ENCODE results near the gene SPTB. TPM values are rescaled to one million over a fixed set of nuclear protein-coding genes. Genes with fewer than 3 reads are reported as not detected.

The SPTB gene
- polyA plus RNA-seq, 3 donors from 2014 or later, result 0.29 TPM; not detected in 2

DNA sequence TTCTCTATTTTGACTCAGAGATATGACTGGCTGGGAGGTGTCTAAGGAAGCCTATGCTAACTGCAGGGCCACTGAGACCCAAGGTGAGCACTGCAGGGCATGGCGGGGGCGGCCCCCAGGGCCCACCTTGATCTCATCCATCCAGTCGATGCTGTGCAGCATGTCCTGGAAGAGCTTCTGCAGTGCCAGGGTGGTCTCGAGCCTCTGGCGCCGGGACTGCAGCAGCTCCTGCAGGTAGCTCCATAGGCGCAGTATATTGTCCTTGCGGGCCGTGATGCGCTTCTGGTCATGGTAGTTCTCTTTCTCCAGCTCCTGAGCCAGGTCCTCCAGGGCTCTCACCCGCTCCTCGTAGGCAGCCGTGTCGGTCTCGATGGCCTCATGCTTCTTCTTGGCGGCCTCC lies 84.5 kb downstream of the SPTB start:
- Mint-ChIP-seq H3K9me3 (no peaks in the 10 kb centered on the region), H3K36me3 (no peaks in the 10 kb centered on the region), H3K27ac (no peak overlapping the region), H3K4me1 (no peaks in the 10 kb centered on the region), H3K4me3 (no peak overlapping the region), H3K27me3 (ENCODE audit: low read depth in 3 of 3) (peaks cover 0 to 2% (median 2%) of the 10 kb centered on the region in 3 donors)
- no peak for DNase-seq

DNA sequence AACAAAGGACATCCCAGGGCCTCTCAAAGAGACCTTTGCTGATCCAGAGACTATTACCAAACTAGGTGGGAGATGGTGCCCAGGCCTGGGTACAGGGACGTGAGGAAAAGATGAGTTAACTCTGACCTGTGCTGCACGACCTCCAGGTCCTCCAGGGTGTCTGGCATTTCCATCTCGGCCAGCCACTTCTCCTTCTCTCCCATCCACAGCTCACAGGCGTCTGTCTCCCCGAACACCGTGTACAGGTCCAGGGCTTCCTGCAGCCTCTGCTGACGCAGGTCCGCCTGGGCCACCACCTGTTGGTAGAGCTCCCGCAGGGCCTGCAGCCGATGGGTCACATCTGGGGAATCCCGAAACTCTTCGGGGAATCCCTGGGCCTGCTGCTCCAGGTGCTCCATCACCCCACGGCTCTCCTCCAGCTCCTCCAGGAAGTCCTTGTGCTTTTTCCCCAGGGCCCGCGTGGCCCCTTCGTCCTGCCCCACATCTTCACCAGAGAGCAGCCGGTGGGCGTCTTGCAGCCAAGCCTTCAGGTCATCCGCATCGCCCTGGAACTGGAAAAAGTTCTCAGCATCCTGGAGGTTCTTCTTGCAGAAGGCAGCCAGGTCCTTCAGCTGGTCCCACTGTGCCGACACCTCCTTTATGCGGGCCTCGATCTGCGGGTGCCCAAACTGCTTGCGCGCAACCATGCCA lies 86.7 kb downstream of the SPTB start:
- no peak for DNase-seq
- Mint-ChIP-seq H3K4me1 (no peaks in the 10 kb centered on the region), H3K36me3 (no peaks in the 10 kb centered on the region), H3K4me3 (no peak overlapping the region), H3K27me3 (ENCODE audit: low read depth in 3 of 3) (peaks cover 0 to 4% (median 2%) of the 10 kb centered on the region in 3 donors), H3K27ac (no peak overlapping the region), H3K9me3 (no peaks in the 10 kb centered on the region)

DNA sequence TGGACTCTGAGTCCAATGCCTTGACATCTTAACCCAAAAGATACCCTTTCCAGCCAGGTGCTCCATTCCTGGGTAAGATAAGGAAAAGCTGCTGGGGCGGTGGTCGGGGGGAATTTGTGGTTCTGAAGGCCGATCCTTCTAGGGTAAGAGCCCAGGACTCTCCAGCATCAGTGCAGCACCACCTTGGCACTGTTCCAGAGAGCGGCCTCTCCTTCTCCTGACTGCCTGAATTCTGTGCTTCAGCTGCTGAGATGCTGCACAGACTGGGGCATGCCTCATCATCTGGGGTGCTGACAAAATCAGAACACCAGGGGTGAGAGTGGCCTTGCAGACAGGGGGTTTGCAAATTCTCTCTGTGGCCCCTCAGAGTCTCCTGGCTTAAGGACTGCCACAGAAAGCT lies 87.5 kb downstream of the SPTB start:
- Mint-ChIP-seq H3K27ac (no peak overlapping the region), H3K27me3 (ENCODE audit: low read depth in 3 of 3) (peaks cover under 1 to 3% (median 2%) of the 10 kb centered on the region in 3 donors), H3K9me3 (no peaks in the 10 kb centered on the region)

DNA sequence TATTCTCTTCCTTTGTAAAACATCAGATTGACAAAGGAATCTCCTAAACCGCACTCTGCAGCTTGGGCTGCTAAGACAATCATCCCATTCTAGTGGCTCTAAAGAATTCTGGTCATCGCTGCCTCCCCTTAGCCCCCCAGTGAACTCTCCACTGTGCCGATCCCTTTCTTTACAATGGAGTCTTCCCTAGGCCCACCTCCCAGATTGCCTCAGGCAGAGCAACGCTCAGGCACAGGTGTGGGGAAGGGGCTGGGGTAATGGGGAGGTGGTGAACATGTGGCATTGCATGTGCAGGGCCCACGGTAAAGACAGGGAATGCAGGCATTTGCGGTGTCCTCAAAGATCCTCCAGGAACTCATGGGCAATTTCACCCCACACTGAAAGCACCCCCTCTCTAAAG lies 89.2 kb downstream of the SPTB start:
- Mint-ChIP-seq H3K9me3 (no peaks in the 10 kb centered on the region), H3K27ac (no peak overlapping the region), H3K36me3 (no peaks in the 10 kb centered on the region), H3K4me3 (no peak overlapping the region), H3K27me3 (ENCODE audit: low read depth in 3 of 3) (peaks cover 2 to 3% (median 2%) of the 10 kb centered on the region in 3 donors), H3K4me1 (no peaks in the 10 kb centered on the region)
- no peak for DNase-seq

More for the DNA sequence above, 87.5 kb downstream of the SPTB start:
- DNase-seq, result no peak
- H3K4me1 Mint-ChIP-seq, result no peaks in the 10 kb centered on the region
- no peak overlapping the region for H3K4me3 Mint-ChIP-seq
- H3K36me3 Mint-ChIP-seq, result no peaks in the 10 kb centered on the region

DNA sequence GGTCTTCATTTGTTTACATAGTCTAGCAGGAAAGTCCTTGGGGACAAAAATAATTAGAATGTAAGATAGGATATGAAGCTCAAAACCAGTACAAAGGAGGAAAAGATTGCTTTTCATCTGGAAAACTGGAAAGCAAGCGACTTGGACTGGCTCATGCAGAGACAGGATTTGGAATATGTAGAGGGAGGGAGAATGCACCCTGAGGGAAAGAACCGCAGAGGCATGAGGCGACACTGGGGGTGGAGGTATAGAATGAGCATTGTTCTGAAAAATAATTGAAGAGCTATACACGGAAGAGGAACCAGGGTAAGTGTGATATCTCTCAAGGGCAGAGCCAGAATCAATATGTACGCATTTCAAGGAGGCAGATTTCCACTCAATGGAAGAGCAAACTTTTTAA lies 90.0 kb downstream of the SPTB start:
- H3K9me3 Mint-ChIP-seq, result no peaks in the 10 kb centered on the region
- DNase-seq, result no peak
- peak overlapping the region in 1 of 6 donors; percentile 20 for H3K27ac Mint-ChIP-seq
- no peaks in the 10 kb centered on the region for H3K4me1 Mint-ChIP-seq
- no peaks in the 10 kb centered on the region for H3K36me3 Mint-ChIP-seq
- peaks cover 2 to 3% (median 2%) of the 10 kb centered on the region in 3 donors for H3K27me3 Mint-ChIP-seq (ENCODE audit: low read depth in 3 of 3)
- no peak overlapping the region for H3K4me3 Mint-ChIP-seq

DNA sequence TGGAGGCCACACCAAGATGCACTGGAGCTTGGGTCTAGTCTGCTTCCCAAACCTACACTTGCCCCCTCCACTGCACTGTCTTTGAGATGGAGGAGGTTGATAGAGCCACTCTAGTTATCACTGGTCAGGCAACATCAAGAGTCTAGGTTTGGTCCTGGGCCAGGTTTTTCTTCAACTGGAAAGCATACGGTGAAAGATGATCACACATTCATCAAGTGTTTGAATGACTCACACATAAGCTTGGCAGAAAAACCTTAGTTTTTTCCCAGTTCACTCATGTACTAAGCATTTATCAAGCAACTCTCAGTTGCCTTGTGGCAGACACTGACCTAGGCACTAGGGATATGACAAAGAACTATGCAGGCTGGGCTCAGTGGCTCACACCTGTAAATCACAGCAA lies 91.0 kb downstream of the SPTB start:
- no peaks in the 10 kb centered on the region for H3K36me3 Mint-ChIP-seq
- H3K27ac Mint-ChIP-seq, result no peak overlapping the region
- H3K27me3 Mint-ChIP-seq (ENCODE audit: low read depth in 3 of 3), result peaks cover 2% of the 10 kb centered on the region in 3 donors
- no peak for DNase-seq
- no peaks in the 10 kb centered on the region for H3K9me3 Mint-ChIP-seq
- H3K4me1 Mint-ChIP-seq, result no peaks in the 10 kb centered on the region
- no peak overlapping the region for H3K4me3 Mint-ChIP-seq

DNA sequence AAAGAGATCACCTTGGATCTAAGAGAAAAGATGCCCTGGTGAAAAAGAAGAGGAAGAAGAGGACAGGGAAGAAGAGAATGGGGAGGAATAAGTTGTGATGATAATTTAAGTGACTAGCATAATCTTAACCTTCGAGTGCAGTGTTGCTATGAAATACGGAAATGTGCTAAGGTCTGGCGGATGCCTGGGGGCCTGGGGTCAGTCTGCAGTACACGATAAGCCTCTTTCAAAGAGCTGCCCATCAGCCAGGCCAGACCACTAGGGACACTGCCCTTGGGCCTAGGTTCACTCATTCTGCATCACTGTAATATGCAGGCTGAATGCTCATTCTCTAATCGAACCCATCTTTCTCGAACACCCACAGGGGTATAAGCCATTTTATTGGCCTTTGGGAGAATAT lies 92.1 kb downstream of the SPTB start:
- DNase-seq, result no peak
- no peaks in the 10 kb centered on the region for H3K36me3 Mint-ChIP-seq
- peaks cover 2% of the 10 kb centered on the region in 3 donors for H3K27me3 Mint-ChIP-seq (ENCODE audit: low read depth in 3 of 3)
- H3K27ac Mint-ChIP-seq, result no peak overlapping the region
- H3K4me1 Mint-ChIP-seq, result no peaks in the 10 kb centered on the region
- no peak overlapping the region for H3K4me3 Mint-ChIP-seq
- no peaks in the 10 kb centered on the region for H3K9me3 Mint-ChIP-seq

DNA sequence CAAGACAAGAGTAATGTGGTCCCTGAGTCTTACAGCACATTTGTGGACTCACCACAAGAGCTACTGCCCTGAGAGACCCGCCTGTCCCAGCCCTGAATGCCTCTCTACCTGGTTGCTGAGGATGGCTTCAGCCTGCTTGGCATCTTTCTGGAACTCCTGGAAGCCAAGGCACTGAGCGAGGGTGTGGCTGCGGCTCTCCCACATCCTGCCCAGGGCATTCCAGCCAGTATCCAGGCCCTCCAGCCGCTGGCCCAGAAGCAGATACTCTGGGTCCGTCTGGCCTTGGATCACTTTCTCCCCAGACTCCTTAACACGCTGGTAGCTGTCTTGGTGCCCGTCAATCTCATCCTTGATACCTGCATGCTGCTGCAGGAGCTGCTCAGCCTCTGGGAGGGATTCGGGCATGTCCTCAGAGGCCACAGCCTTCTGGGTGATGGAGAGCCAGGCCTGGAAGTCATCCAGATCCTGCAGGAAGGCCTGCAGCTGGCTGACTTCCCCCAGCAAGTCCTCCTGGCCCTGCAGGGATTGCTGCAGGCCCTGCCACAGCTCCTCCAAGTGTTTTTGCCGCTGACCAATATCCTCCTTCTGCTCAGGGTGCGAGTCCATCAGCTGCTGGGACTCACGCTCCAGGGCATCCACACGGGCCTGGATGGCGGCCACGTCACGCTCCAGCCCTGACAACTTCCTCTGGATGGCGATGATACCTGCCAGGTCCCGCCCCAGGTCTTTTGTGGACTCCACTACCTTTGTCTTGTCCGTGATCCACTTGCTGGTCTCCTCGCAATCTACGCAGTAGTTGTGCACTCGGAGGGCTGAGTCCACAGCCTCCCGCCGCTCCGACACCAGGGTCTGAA lies 93.2 kb downstream of the SPTB start:
- Mint-ChIP-seq H3K4me3 (no peak overlapping the region), H3K36me3 (no peaks in the 10 kb centered on the region), H3K4me1 (no peaks in the 10 kb centered on the region), H3K27ac (no peak overlapping the region), H3K27me3 (ENCODE audit: low read depth in 3 of 3) (peaks cover 2% of the 10 kb centered on the region in 3 donors), H3K9me3 (no peaks in the 10 kb centered on the region)
- DNase-seq, result no peak

DNA sequence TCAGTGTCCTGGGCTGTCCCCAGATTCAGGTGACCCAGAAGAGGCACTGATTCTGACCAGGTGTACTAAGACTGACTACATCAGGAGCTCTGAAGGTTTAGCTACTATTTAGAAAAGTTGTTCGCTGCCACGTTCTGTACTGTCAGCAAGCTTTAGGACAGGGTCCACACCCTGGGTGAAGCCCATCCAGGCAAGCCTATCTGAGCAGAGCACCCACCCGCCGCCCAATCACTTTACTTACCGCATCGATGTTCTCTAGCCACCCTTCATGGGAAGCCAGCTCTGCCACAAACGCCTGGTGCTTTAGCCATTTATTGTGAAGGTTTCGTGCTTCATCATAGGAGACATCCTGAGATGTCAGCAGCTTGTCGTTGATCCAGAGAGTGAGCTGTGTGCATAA lies 95.7 kb downstream of the SPTB start:
- no peaks in the 10 kb centered on the region for H3K9me3 Mint-ChIP-seq
- H3K36me3 Mint-ChIP-seq, result no peaks in the 10 kb centered on the region
- DNase-seq, result no peak
- no peaks in the 10 kb centered on the region for H3K4me1 Mint-ChIP-seq
- peaks cover 2% of the 10 kb centered on the region in 3 donors for H3K27me3 Mint-ChIP-seq (ENCODE audit: low read depth in 3 of 3)
- no peak overlapping the region for H3K27ac Mint-ChIP-seq
- H3K4me3 Mint-ChIP-seq, result no peak overlapping the region

DNA sequence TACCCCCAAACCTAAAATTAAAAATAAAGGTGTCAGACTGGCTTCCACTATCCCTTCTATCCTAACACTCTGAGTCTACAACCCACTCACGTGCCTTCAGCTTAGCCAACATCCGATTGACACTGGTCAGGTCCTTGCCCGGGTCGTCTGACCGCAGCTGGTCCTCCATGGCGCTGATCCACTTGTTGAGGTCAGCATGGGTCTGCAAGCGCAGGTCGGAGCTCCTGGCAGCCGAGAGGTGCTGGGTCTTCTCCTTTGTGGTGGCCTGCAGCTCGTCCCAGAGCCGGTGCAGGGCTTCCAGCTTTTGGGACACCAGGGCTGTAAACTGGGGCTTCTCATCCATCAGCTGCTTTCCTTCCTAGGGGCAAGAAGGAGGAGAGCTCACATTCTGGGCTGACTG lies 97.5 kb downstream of the SPTB start:
- Mint-ChIP-seq H3K27ac (no peak overlapping the region), H3K27me3 (ENCODE audit: low read depth in 3 of 3) (peaks cover 0 to 2% (median 0%) of the 10 kb centered on the region in 3 donors), H3K9me3 (no peaks in the 10 kb centered on the region), H3K4me3 (no peak overlapping the region), H3K36me3 (no peaks in the 10 kb centered on the region), H3K4me1 (no peaks in the 10 kb centered on the region)
- no peak for DNase-seq

DNA sequence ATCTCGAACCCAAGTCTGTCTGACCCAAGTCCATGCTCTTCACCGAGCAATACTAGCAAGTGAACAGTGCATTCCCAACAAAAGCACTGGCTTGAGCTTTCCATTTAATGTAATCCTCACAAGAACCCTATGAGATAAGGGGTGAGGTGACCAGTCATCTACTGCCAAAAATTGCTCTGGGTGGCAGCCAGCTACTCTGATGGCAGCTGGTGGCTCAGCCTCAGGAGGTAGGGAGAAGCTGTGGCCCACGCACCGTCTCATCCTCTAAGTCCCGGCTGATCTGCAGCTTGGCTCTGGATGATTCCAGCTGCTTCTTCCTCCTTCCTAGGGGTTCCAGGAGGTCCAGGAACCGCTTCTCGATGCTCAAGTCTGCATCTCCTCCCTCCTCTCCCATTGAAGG lies 100.2 kb downstream of the SPTB start:
- H3K36me3 Mint-ChIP-seq, result no peaks in the 10 kb centered on the region
- no peaks in the 10 kb centered on the region for H3K4me1 Mint-ChIP-seq
- no peak overlapping the region for H3K4me3 Mint-ChIP-seq
- no peaks in the 10 kb centered on the region for H3K9me3 Mint-ChIP-seq
- H3K27me3 Mint-ChIP-seq (ENCODE audit: low read depth in 3 of 3), result peaks cover 0 to 1% (median 0%) of the 10 kb centered on the region in 3 donors
- no peak for DNase-seq
- H3K27ac Mint-ChIP-seq, result no peak overlapping the region

DNA sequence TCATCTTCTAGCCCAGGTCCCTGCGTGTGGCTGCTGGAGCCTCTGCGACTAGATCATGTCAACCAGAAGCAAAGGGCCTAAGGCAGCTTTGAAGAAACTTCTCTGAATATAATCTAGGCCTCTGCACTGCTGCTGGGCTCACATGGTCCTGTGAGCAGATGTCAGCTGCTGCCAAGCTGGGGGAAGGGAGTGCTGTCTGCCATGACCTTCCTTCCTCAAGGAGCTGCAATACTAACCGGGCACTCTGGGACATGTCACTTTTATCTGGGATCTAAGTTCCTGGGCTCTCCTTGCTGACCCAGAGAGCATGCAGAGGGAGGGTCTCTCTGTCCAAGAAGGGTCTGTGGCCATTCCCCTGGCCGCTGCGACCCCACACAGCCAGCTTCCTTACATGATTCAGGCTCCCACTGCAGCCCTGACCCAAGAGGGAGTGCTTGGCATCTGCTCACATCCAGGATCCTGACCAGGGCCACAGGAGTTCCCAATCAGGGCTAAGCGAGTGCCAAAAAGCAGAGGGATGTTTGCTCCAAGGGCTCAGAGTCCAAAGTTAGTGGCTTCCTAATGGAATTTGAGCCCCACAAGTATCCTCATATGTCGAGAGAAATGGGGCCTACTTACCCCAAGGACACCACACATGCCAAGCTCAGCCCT lies 101.5 kb downstream of the SPTB start:
- DNase-seq, result no peak
- Mint-ChIP-seq H3K27me3 (ENCODE audit: low read depth in 3 of 3) (peaks cover 0 to 2% (median 0%) of the 10 kb centered on the region in 3 donors), H3K36me3 (no peaks in the 10 kb centered on the region), H3K27ac (no peak overlapping the region), H3K4me3 (no peak overlapping the region), H3K4me1 (no peaks in the 10 kb centered on the region), H3K9me3 (no peaks in the 10 kb centered on the region)

DNA sequence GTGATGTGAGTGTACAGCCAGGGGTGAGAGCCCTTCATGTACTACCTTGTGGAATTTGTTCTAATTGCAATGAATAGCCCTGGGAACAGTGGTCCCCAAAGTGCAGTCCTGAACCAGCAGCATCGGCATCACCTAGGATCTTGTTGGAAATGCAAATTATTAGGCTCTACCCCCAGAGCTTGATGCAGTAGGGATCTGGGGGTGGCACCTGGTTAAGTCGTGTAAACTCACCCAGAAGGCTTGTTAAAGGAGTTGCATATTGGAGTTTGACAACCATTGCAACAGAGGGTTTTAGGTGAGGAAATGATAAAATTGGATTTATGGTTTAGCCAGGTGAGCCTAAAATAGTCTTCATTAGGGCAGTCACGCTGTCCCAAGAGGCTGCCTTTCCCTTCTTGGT lies 102.2 kb downstream of the SPTB start:
- H3K36me3 Mint-ChIP-seq, result no peaks in the 10 kb centered on the region
- no peaks in the 10 kb centered on the region for H3K4me1 Mint-ChIP-seq
- no peaks in the 10 kb centered on the region for H3K9me3 Mint-ChIP-seq
- no peak for DNase-seq
- peaks cover 0 to 3% (median 0%) of the 10 kb centered on the region in 3 donors for H3K27me3 Mint-ChIP-seq (ENCODE audit: low read depth in 3 of 3)
- H3K4me3 Mint-ChIP-seq, result no peak overlapping the region
- no peak overlapping the region for H3K27ac Mint-ChIP-seq

DNA sequence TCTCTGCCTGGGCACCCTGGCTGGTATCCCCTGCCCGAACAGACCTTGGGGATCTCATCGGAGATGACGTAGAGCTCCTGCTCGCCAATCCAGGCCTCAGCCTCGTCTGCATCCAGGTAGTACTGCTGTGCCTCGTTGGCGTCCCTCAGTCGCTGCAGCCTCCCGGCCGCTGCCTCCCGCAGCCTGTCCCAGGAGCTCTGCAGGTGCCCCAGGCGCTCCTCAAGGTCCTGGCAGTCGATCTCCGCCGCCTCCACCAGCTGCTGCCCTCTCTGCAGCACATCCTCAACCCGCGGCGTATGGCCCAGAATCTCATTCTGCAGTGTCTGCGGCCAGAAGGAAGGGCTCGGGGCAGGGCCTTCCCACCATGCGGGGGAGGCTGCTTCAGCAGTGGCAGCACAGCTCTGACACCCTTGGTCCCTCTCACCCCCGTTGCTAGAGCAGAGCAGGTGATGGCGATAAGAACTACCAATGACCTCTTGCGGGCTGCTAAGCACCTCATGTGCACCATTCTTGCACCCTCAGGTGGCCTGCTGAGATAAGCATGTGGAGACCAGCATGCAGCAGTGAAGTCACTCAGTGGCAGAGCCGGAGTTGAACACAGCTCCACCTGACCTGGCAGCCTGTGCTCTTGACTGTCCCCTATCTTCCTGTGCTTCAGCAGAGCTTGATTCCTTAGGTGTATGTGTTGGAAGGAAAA lies 104.5 kb downstream of the SPTB start:
- no peak overlapping the region for H3K4me3 Mint-ChIP-seq
- no peaks in the 10 kb centered on the region for H3K9me3 Mint-ChIP-seq
- H3K4me1 Mint-ChIP-seq, result no peaks in the 10 kb centered on the region
- no peak overlapping the region for H3K27ac Mint-ChIP-seq
- no peaks in the 10 kb centered on the region for H3K36me3 Mint-ChIP-seq
- H3K27me3 Mint-ChIP-seq (ENCODE audit: low read depth in 3 of 3), result peaks cover 0 to 3% (median 3%) of the 10 kb centered on the region in 3 donors
- no peak for DNase-seq

Measured in immature natural killer cell (primary cell).